Measurements from ENCODE around the gene TSSK2. TPM values are rescaled to one million over a fixed set of nuclear protein-coding genes. Genes with fewer than 3 reads are reported as not detected.

The TSSK2 gene
- total and polyA plus RNA-seq, 2 of the 8 experiments (the other 6 are each of a cell fraction or from before 2014, with no cell fraction given) = not detected

DNA sequence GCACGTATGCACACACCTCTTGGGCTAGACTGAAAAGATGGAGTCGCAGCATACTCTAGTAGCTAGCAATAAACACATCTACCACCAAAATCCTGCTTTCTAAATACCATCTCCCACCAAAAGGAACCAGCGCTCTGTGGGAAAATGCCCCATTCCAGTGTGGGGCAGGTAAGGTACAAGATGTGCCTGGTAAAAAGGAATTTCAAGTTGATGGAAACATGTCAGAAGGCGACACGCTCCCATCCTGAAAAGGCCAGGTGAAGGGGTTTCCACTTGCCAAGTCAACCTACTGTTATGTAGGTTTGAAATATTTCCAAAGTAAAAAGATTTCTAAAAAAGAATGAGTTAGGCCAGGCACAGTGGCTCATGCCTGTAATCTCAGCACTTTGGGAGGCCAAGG lies 17.7 kb upstream of the TSSK2 start (continued):
- TF ChIP-seq RFX5 (IDR thresholded peaks at IDR 0.05; ENCODE audit: borderline replicate concordance, low read depth, low read length) (no peak), CTBP2 (IDR thresholded peaks at IDR 0.05; ENCODE audit: borderline replicate concordance, insufficient read depth, insufficient read length, low read length) (no peak), NANOG (IDR thresholded peaks at IDR 0.05; ENCODE audit: insufficient read depth, low read depth, low read length, poor library complexity, severe bottlenecking) (no peak)

Data from H1 (cell line).